DOHH2 (cell line): Measurements from ENCODE around the gene ZBTB45.

Source experiments
- EZH2phosphoT487 ChIP-seq: fragments of 200-600 bp; sonication (generic); IDR thresholded peaks from 2 replicates; pipeline ENCODE4 v1.6.1; 2017; ENCODE audit warnings: borderline replicate concordance, mild to moderate bottlenecking, antibody characterized with exemption, low read length, moderate library complexity, mixed read lengths
- TF ChIP-seq, protein P1 (sequence below): fragments of 200-600 bp; sonication (generic); IDR thresholded peaks from one replicate; pipeline ENCODE4 v1.5.1; 2014; ENCODE audit warnings: antibody characterized with exemption, mild to moderate bottlenecking, low read depth, low read length; ENCODE audit not compliant: poor library complexity, severe bottlenecking

DNA sequence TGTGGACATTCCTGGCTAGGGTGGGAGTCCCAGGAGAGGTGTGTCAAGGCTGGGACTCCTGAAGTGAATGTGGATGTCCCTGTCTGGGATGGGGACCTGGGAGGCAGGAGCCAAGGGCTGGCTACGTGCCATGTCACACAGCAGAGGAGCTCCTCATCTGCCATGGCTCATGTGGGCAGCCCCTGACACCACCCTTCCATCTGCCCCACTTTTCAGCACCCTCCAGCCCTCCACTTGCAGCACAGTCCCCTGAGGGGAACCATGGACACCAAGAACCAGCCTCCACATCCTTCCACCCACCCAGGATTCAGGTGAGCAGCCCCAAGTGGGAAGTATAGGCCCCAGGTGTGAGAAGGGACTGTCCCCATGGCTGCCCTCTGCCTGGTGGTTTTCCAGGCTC, 41.7 kb downstream of the ZBTB45 start:
- TF ChIP-seq, protein P1, sequence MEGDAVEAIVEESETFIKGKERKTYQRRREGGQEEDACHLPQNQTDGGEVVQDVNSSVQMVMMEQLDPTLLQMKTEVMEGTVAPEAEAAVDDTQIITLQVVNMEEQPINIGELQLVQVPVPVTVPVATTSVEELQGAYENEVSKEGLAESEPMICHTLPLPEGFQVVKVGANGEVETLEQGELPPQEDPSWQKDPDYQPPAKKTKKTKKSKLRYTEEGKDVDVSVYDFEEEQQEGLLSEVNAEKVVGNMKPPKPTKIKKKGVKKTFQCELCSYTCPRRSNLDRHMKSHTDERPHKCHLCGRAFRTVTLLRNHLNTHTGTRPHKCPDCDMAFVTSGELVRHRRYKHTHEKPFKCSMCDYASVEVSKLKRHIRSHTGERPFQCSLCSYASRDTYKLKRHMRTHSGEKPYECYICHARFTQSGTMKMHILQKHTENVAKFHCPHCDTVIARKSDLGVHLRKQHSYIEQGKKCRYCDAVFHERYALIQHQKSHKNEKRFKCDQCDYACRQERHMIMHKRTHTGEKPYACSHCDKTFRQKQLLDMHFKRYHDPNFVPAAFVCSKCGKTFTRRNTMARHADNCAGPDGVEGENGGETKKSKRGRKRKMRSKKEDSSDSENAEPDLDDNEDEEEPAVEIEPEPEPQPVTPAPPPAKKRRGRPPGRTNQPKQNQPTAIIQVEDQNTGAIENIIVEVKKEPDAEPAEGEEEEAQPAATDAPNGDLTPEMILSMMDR: no peak
- no peak for TF ChIP-seq EZH2phosphoT487
